ENCODE results near the gene CSNK2A3.

CSNK2A3 gene

DNA sequence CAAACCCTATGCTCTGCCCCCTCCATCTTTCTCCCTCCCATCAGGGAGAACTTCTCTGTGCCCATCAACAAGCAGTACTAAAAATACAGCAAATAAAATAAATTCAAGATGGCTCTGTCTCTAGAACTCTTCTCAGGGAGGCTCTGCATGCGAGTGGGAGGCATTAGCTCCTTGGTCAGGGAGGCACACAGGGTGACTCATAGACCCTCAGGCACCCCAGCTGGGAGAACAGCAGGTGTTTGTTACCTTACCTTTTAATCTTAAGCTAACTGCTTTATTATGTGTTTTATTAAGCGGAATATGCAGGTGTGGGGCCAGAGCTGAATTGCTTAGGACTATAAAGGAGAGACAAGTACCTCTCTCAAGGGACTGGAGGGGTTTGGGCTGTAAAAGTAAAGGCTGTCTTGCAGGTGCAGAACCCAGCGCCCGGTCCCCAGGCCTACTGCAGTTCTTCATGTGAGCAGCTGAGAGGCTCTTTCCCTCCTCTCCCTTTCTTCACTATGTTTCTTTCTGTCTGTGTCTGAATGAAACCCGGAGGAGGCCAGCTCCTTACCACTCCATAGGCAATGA, 20.8 kb downstream of the CSNK2A3 start:
- DNase-seq = no peak

GRCh38 chr11:11329062-11329806, 23.8 kb downstream of the CSNK2A3 start:
- DNase-seq = no peak

- no peak for DNase-seq
Measured at GRCh38 chr11:11324090-11324489, 29.0 kb downstream of the CSNK2A3 start.

GRCh38 chr11:11322101-11322500, 30.9 kb downstream of the CSNK2A3 start:
- no peak for DNase-seq

DNA sequence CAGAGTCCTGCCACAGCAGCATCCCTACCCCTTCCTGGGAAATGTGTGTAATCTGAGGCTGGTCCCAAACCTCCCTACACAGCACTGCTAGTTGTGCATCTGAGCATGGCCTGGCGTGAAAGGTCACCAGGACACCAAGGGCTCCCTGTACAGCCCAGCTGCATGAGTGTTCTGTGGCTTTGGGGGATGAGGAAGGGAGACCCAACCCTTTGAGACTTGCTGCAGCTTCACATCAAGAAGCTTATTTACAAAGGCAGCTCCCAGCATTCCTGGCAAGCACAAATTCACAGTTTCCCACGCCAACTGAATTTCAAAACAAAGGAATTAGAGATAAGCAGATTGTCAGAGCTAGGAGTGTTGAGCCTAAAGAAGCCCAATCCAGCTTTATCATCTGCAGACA, 32.2 kb downstream of the CSNK2A3 start:
- no peak for DNase-seq

- DNase-seq = no peak
Measured at GRCh38 chr11:11318961-11319360, 34.1 kb downstream of the CSNK2A3 start.

- no peak for DNase-seq
Measured at GRCh38 chr11:11318461-11318860, 34.6 kb downstream of the CSNK2A3 start.

GRCh38 chr11:11316651-11317230, 36.3 kb downstream of the CSNK2A3 start:
- no peak for DNase-seq

- no peak for DNase-seq
Measured at GRCh38 chr11:11313902-11314692, 39.0 kb downstream of the CSNK2A3 start.

DNA sequence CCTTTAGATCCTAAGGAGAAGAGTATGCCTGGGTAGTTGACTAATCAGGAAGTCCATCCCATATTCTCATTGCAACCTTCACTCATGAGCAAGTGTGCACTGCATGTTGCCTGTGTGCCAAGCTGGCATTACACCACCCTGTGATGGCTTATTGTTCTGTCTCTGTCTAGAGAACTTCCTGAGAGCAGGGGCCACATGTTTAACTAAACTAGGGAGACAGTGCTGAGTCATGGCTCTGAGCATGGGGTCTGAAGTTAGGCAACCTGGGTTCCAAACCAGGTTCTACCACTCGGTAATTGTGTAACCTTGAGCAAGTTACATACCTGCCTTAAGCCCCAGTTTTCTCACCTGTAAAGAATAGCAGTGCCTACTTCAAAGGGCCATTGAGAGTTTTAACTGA, 39.6 kb downstream of the CSNK2A3 start:
- DNase-seq = no peak

DNA sequence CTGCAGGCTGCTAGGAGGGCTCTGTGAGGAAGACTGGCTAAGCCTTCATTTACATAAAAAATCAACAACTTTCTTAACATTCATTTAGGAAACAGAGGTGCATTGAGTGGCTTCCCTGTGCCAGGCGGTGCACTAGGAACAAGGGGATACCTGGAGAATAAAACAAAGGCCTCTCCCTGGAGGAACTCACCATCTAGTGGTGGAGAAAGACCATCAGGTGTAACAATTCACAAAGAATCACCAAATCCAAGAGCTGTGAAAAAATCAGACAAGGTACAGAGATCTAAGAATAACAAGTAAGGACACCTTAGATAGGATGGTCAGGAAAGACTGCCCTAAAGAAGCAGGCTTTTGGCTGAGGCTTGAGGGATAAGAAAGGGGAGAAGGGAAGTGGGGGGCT, 40.3 kb downstream of the CSNK2A3 start:
- no peak for DNase-seq

- DNase-seq = no peak
Measured at GRCh38 chr11:11311169-11311568, 41.9 kb downstream of the CSNK2A3 start.

DNA sequence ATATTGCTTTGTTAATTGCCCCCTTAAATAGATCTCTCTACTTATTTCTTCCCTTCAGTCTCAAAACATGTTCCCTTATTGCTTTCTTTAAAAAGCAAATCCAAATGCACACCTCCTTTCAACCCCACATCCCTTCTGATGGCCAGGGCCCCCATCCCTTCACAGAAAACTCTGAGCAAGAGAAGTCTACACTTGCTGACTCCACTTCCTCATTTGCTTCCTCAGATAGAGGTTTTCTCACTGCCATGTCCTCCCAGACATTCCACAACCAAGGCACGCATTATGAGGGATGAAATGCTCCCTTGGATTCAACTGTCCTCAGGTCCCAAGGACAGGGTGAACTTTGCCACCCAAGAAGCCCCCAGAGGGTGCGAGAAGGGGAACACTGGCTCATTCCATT, 43.1 kb downstream of the CSNK2A3 start:
- DNase-seq = no peak

GRCh38 chr11:11308249-11308648, 44.8 kb downstream of the CSNK2A3 start:
- DNase-seq = no peak

GRCh38 chr11:11306855-11307254, 46.2 kb downstream of the CSNK2A3 start:
- DNase-seq = no peak

- DNase-seq = no peak
Measured at GRCh38 chr11:11304550-11304949, 48.5 kb downstream of the CSNK2A3 start.

- no peak for DNase-seq
Measured at GRCh38 chr11:11302565-11302964, 50.5 kb downstream of the CSNK2A3 start.

Measured in retina (tissue), 1 donor.